Measurements from ENCODE around the gene PPM1L. TPM values are rescaled to one million over a fixed set of nuclear protein-coding genes. Genes with fewer than 3 reads are reported as not detected.
A peak's percentile ranks its signal among the peaks of the same experiment; 100 is the strongest.

Gene PPM1L
- total and polyA plus RNA-seq, 2 of the 13 experiments (the other 11 are each of a cell fraction or from before 2014, with no cell fraction given), result 0.22 to 1.4 TPM

- no peak for TF ChIP-seq ZFP91 (CRISPR knock-in tag; IDR thresholded peaks at IDR 0.05; ENCODE audit: borderline replicate concordance)
- TF ChIP-seq ATF7 (IDR thresholded peaks at IDR 0.05), result no peak
- no peak for TF ChIP-seq ATF7 (CRISPR knock-in tag; IDR thresholded peaks at IDR 0.05)
- no peak for TF ChIP-seq ZNF766 (CRISPR knock-in tag; IDR thresholded peaks at IDR 0.05; ENCODE audit: borderline replicate concordance)
- no peak for TF ChIP-seq ZBTB14 (CRISPR knock-in tag; IDR thresholded peaks at IDR 0.05)
- no peak for TF ChIP-seq TEAD3 (CRISPR knock-in tag; optimal IDR thresholded peaks at IDR 0.05; ENCODE audit: borderline replicate concordance)
- TF ChIP-seq NR2C2 (CRISPR knock-in tag; IDR thresholded peaks at IDR 0.05; ENCODE audit: borderline replicate concordance), result no peak
- no peak for TF ChIP-seq NCOA1 (CRISPR knock-in tag; IDR thresholded peaks at IDR 0.05)
These were observed 113.8 kb downstream of the PPM1L start (continued) for GRCh38 chr3:160869825-160870224.

GRCh38 chr3:160870327-160870726, 114.3 kb downstream of the PPM1L start:
- in situ Hi-C loops (cut with HindIII; ENCODE audit: extremely low pct_ligation_motif_present, low pct_unique_long_range_greater_than_20kb), result no loop called here
- BruUV-seq (replicated peaks), result no TSS peak
- no peak overlapping the region for H3K9ac ChIP-seq (ENCODE audit: insufficient read depth, low read depth, low read length)
- H3K9me3 ChIP-seq (ENCODE audit: low read length), result no peaks in the 10 kb centered on the region
- WGBS (ENCODE audit: low lambda C conversion rate), result 39% methylated on average over 4 of the region's 4 CpGs
- FAIRE-seq, result no peak
- H4K20me1 ChIP-seq (ENCODE audit: insufficient read depth, low read length), result no peaks in the 10 kb centered on the region
- TF ChIP-seq CREB1 (IDR thresholded peaks at IDR 0.05) (peak; percentile 54), CREB1 (CRISPR knock-in tag; IDR thresholded peaks at IDR 0.05) (no peak), ZBTB25 (CRISPR knock-in tag; IDR thresholded peaks at IDR 0.05) (no peak), ZFYVE20 (CRISPR knock-in tag; IDR thresholded peaks at IDR 0.05; ENCODE audit: borderline replicate concordance, low read depth) (no peak), SIX4 (CRISPR knock-in tag; IDR thresholded peaks at IDR 0.05) (no peak)
- H3K36me3 ChIP-seq (replicated peaks in 1 of 2; ENCODE audit: control insufficient read depth in 1 of 2, insufficient read depth in 2 of 2, low read length in 2 of 2), result no peaks in the 10 kb centered on the region
- H3K27me3 ChIP-seq (ENCODE audit: control insufficient read depth in 1 of 2, insufficient read depth in 2 of 2, low read length in 2 of 2), result no peaks in the 10 kb centered on the region
- DNase-seq (ENCODE audit: low spot score), result no peak
- H3K4me2 ChIP-seq (ENCODE audit: low read depth, low read length), result no peak overlapping the region
- ChIA-PET POLR2A (no interaction called here), CTCF (ENCODE audit: low intra/inter-chr PET ratio, low total read pairs) (no interaction called here)
- no peak for ATAC-seq
- intact Hi-C loops (cut with micrococcal nuclease; ENCODE audit: unreplicated experiment), result no loop called here
- H3K4me3 ChIP-seq (replicated peaks in 1 of 3; ENCODE audit: insufficient read depth in 1 of 3, low read depth in 2 of 3, low read length in 3 of 3), result no peak overlapping the region
- H2AFZ ChIP-seq (ENCODE audit: low read length), result no peak overlapping the region
- H3K4me1 ChIP-seq (ENCODE audit: insufficient read depth, low read length), result no peaks in the 10 kb centered on the region
- H3K27ac ChIP-seq (ENCODE audit: extremely low read length, insufficient read depth, low read length), result no peak overlapping the region
- no peaks in the 10 kb centered on the region for H3K79me2 ChIP-seq (ENCODE audit: insufficient read depth, low read length)

Measured in HepG2 (cell line).